ENCODE measurements around the gene BCLAF1. TPM values are rescaled to one million over a fixed set of nuclear protein-coding genes. Genes with fewer than 3 reads are reported as not detected.

Gene BCLAF1, protein sequence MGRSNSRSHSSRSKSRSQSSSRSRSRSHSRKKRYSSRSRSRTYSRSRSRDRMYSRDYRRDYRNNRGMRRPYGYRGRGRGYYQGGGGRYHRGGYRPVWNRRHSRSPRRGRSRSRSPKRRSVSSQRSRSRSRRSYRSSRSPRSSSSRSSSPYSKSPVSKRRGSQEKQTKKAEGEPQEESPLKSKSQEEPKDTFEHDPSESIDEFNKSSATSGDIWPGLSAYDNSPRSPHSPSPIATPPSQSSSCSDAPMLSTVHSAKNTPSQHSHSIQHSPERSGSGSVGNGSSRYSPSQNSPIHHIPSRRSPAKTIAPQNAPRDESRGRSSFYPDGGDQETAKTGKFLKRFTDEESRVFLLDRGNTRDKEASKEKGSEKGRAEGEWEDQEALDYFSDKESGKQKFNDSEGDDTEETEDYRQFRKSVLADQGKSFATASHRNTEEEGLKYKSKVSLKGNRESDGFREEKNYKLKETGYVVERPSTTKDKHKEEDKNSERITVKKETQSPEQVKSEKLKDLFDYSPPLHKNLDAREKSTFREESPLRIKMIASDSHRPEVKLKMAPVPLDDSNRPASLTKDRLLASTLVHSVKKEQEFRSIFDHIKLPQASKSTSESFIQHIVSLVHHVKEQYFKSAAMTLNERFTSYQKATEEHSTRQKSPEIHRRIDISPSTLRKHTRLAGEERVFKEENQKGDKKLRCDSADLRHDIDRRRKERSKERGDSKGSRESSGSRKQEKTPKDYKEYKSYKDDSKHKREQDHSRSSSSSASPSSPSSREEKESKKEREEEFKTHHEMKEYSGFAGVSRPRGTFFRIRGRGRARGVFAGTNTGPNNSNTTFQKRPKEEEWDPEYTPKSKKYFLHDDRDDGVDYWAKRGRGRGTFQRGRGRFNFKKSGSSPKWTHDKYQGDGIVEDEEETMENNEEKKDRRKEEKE
- total RNA-seq, result 38.6 and 48.8 TPM in 2 replicates

DNA sequence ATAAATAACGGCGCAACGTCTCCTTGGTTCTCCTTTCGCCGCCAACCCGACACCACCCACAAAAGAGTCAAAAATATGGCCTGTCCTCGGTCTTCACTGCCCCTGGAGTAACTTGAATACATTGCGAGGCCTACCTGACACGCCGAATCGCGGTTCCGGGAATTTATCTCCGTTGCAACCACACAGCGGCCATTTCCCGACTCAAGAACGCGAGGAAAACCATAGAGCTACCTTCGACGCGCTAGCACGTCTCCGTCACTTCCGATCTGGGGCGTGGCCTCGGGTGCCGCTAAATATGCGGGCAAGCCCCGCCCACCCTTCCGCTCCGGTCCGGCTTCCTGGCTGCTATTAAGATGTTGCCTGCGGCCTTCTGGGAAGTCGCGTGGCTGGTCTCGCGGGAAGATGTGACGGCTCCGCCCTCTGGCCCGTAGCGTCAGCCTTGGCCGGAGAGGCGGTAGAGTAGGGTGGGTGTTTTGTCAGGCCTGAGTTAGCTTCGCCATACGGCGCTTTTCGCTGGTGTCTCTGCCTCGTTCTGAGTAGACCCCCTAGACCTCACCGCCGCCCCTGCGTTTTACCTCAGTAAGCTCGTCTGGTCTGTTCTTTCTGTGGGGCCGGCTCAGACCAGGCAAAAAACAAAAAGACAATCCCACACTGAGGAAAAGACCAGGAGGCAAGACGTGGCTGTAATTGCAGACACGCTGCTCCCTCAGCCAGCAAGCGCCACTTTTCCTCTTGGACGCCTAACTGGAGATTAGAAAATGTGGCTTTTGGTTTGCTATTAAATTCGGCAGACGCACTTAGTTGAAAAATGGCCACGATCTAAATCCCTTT, at the start of gene BCLAF1:
BCLAF1 (minus strand) TSS at position 268 of the 831 bp plus-strand sequence. CDS start 9,980 bp downstream, outside the sequence.

DNA sequence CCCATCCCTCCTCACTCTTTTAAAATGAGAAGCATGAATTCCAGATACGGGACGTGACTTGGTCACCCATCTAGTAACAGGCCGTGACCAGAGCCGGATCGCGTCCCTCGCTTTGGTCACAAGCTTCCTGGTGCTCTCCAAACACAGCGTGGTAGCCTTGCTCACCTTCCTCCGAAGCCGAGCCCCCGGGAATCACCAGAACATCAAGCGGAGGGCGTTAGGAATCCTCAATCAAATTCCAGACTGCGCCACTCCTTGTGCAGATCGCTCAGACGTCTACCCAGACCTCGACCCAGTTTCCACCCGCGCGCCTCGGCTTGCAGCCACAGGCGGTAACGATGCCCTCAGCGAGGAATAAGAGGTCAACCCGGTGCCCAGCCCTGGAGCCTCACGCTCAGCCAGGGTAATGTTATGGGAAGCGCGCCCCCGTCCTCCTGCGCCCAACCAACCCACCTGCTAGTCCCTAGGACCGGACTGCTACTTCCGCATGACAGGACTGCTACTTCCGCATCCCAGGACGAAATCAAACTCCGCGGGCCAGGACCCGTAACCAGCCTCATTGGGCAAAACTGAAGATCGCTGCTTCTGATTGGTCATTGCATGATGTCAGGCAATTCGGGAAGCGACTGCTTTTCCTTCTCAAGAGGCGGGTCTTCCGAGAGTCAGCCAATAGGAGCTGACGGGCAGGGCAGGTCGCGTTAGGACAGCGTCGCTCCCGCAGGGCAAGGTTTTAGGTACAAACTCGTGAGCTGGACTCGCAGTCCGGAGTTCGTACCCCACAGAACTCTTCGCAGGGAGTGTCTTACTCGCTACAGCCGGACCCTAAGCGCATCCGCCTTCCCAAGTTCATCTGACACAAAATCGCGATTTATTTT, 39.6 kb downstream of the BCLAF1 start, which contains the start of gene MTFR2:
MTFR2 (minus strand) TSS at position 501 of the 875 bp plus-strand sequence. CDS start 1,212 bp downstream, outside the sequence.

Other genes starting within 250 kb of the BCLAF1 start
- 1.7 and 8.6 TPM in 2 replicates for gene MTFR2, start 39.5 kb downstream of the BCLAF1 start, total RNA-seq

Measured in hair follicular keratinocyte (primary cell).